Measurements from ENCODE around the gene ZBTB34.

DNA sequence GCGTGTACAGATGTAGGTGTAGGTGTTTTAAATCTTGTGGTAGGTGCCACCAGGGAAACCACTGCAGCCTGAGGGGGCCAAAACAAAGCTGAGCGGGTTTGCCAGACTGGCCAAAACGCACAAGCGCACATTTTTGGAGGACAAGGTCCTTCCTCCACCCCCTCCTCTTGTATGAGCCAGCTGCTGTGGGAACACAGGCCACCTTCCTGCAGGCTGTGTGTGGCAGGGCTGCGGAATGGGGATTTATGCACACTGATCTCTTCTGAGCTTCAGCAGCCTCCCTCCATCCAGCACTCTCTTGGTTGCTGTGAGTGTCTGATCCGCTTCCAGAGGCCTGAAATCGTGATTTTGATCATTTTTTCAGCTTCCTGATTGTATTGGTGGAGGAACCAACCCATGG is 33.2 kb upstream of the ZBTB34 start:
- TF ChIP-seq RAD21 (IDR thresholded peaks at IDR 0.05; ENCODE audit: low read length), result no peak
- no peak for TF ChIP-seq FOS (IDR thresholded peaks at IDR 0.05; ENCODE audit: low read depth, low read length)
- TF ChIP-seq, protein P1, sequence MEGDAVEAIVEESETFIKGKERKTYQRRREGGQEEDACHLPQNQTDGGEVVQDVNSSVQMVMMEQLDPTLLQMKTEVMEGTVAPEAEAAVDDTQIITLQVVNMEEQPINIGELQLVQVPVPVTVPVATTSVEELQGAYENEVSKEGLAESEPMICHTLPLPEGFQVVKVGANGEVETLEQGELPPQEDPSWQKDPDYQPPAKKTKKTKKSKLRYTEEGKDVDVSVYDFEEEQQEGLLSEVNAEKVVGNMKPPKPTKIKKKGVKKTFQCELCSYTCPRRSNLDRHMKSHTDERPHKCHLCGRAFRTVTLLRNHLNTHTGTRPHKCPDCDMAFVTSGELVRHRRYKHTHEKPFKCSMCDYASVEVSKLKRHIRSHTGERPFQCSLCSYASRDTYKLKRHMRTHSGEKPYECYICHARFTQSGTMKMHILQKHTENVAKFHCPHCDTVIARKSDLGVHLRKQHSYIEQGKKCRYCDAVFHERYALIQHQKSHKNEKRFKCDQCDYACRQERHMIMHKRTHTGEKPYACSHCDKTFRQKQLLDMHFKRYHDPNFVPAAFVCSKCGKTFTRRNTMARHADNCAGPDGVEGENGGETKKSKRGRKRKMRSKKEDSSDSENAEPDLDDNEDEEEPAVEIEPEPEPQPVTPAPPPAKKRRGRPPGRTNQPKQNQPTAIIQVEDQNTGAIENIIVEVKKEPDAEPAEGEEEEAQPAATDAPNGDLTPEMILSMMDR (conservative IDR thresholded peaks at IDR 0.05; ENCODE audit: low read depth, low read length), result no peak
- TF ChIP-seq MAFK (IDR thresholded peaks at IDR 0.05; ENCODE audit: low read depth, low read length), result no peak
- no peak for TF ChIP-seq POLR2A (IDR thresholded peaks at IDR 0.05; ENCODE audit: low read depth, low read length)
- TF ChIP-seq, protein P2, sequence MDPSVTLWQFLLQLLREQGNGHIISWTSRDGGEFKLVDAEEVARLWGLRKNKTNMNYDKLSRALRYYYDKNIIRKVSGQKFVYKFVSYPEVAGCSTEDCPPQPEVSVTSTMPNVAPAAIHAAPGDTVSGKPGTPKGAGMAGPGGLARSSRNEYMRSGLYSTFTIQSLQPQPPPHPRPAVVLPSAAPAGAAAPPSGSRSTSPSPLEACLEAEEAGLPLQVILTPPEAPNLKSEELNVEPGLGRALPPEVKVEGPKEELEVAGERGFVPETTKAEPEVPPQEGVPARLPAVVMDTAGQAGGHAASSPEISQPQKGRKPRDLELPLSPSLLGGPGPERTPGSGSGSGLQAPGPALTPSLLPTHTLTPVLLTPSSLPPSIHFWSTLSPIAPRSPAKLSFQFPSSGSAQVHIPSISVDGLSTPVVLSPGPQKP (IDR thresholded peaks at IDR 0.05; ENCODE audit: borderline replicate concordance, low read depth, low read length), result no peak
